ENCODE data around the gene TSPEAR.

Gene TSPEAR

DNA sequence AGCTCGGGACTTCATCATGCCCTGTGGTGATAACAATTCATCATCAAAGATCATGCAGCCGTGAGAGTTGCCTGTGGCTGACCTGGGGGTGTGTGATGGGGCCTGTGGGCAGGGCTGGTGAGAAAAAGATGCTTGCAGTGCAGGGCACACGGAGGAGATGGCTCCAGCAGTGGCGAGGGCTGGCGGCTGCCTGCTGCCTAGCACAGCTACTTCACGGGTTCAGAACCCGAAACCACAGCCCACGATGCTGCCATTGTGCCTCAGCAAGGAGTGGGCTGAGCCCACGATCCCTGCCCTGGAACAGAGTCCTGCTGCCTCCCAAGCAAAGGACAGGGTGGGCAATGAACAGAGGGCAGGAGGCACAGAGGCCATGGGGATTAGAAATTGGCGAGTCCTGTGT is 85.1 kb downstream of the TSPEAR start:
- ChIA-PET CTCF (no interaction called here), POLR2A (no interaction called here)
- TF ChIP-seq FOXM1 (IDR thresholded peaks at IDR 0.05; ENCODE audit: borderline replicate concordance) (no peak), HDGF (IDR thresholded peaks at IDR 0.05; ENCODE audit: borderline replicate concordance) (no peak)
- no peak for DNase-seq (ENCODE audit: extremely low spot score)

- CTCF ChIA-PET: interaction anchor here (0.6 kb wide), 1 partner anchor 90 kb away, joined by 3 read pairs; no protein-coding TSS in a partner anchor
Measured at GRCh38 chr21:44625756-44626155, 85.6 kb downstream of the TSPEAR start.

GRCh38 chr21:44623575-44623974 is 87.8 kb downstream of the TSPEAR start:
- ChIA-PET POLR2A (no interaction called here), CTCF (no interaction called here)
- DNase-seq (ENCODE audit: extremely low spot score): no peak
- TF ChIP-seq ZNF384 (IDR thresholded peaks at IDR 0.05) (no peak), SP1 (IDR thresholded peaks at IDR 0.05) (no peak), HDGF (IDR thresholded peaks at IDR 0.05; ENCODE audit: borderline replicate concordance) (no peak), SUZ12 (IDR thresholded peaks at IDR 0.05) (no peak), LEF1 (IDR thresholded peaks at IDR 0.05; ENCODE audit: borderline replicate concordance) (no peak), FOXK2 (IDR thresholded peaks at IDR 0.05) (no peak), ELF4 (IDR thresholded peaks at IDR 0.05) (no peak), ARNT (IDR thresholded peaks at IDR 0.05) (no peak), TARDBP (IDR thresholded peaks at IDR 0.05) (no peak), PKNOX1 (IDR thresholded peaks at IDR 0.05) (no peak), L3MBTL2 (conservative IDR thresholded peaks at IDR 0.05) (no peak), FOXM1 (IDR thresholded peaks at IDR 0.05; ENCODE audit: borderline replicate concordance) (no peak), CTBP1 (IDR thresholded peaks at IDR 0.05; ENCODE audit: borderline replicate concordance) (no peak), FOXA1 (IDR thresholded peaks at IDR 0.05) (no peak), NFRKB (IDR thresholded peaks at IDR 0.05) (no peak), BHLHE40 (IDR thresholded peaks at IDR 0.05; ENCODE audit: borderline replicate concordance) (no peak)

More at GRCh38 chr21:44625756-44626155, 85.6 kb downstream of the TSPEAR start:
- no peak for TF ChIP-seq HDGF (IDR thresholded peaks at IDR 0.05; ENCODE audit: borderline replicate concordance)
- no peak for TF ChIP-seq L3MBTL2 (conservative IDR thresholded peaks at IDR 0.05)
- TF ChIP-seq LEF1 (IDR thresholded peaks at IDR 0.05; ENCODE audit: borderline replicate concordance): no peak
- TF ChIP-seq NFRKB (IDR thresholded peaks at IDR 0.05): no peak
- no peak for TF ChIP-seq SUZ12 (IDR thresholded peaks at IDR 0.05)
- no peak for TF ChIP-seq TARDBP (IDR thresholded peaks at IDR 0.05)
- no peak for TF ChIP-seq PKNOX1 (IDR thresholded peaks at IDR 0.05)
- TF ChIP-seq FOXA1 (IDR thresholded peaks at IDR 0.05): no peak
- TF ChIP-seq ZNF384 (IDR thresholded peaks at IDR 0.05): no peak
- TF ChIP-seq ARNT (IDR thresholded peaks at IDR 0.05): no peak
- no peak for TF ChIP-seq FOXM1 (IDR thresholded peaks at IDR 0.05; ENCODE audit: borderline replicate concordance)
- TF ChIP-seq ELF4 (IDR thresholded peaks at IDR 0.05): no peak
- no peak for TF ChIP-seq BHLHE40 (IDR thresholded peaks at IDR 0.05; ENCODE audit: borderline replicate concordance)
- no peak for TF ChIP-seq CTBP1 (IDR thresholded peaks at IDR 0.05; ENCODE audit: borderline replicate concordance)
- no peak for TF ChIP-seq FOXK2 (IDR thresholded peaks at IDR 0.05)
- TF ChIP-seq SP1 (IDR thresholded peaks at IDR 0.05): no peak
- DNase-seq (ENCODE audit: extremely low spot score): no peak
- POLR2A ChIA-PET: no interaction called here

DNA sequence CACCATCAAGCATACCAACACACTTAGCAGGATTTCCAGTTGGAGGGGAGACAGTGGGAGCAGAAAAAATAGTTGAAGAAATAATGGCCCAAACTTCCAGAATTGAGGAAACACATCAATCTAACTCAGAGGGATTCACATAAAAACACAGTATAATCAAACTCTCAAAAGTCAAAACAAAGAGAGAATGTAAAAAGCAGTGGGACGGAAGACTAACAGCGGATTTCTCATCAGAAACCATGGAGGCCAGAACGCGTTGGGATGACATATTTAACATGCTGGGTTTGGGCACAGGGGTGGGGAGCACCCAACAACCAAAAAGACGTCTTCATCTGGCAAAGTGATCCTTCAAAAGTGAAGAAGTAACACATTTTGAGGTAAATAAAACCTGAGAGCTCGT is 91.5 kb downstream of the TSPEAR start:
- no peak for DNase-seq (ENCODE audit: extremely low spot score)
- ChIA-PET POLR2A (no interaction called here), CTCF (no interaction called here)
- TF ChIP-seq L3MBTL2 (conservative IDR thresholded peaks at IDR 0.05) (no peak), PKNOX1 (IDR thresholded peaks at IDR 0.05) (no peak), CTBP1 (IDR thresholded peaks at IDR 0.05; ENCODE audit: borderline replicate concordance) (no peak), FOXK2 (IDR thresholded peaks at IDR 0.05) (no peak), ARNT (IDR thresholded peaks at IDR 0.05) (no peak), LEF1 (IDR thresholded peaks at IDR 0.05; ENCODE audit: borderline replicate concordance) (no peak), TARDBP (IDR thresholded peaks at IDR 0.05) (no peak), ELF4 (IDR thresholded peaks at IDR 0.05) (no peak), FOXA1 (IDR thresholded peaks at IDR 0.05) (no peak), NFRKB (IDR thresholded peaks at IDR 0.05) (no peak), ZNF384 (IDR thresholded peaks at IDR 0.05) (no peak), FOXM1 (IDR thresholded peaks at IDR 0.05; ENCODE audit: borderline replicate concordance) (no peak), BHLHE40 (IDR thresholded peaks at IDR 0.05; ENCODE audit: borderline replicate concordance) (no peak), SP1 (IDR thresholded peaks at IDR 0.05) (no peak)

GRCh38 chr21:44618909-44619308 is 92.5 kb downstream of the TSPEAR start:
- no peak for TF ChIP-seq ZNF384 (IDR thresholded peaks at IDR 0.05)
- no peak for TF ChIP-seq L3MBTL2 (conservative IDR thresholded peaks at IDR 0.05)
- CTCF ChIA-PET: no interaction called here
- POLR2A ChIA-PET: no interaction called here
- DNase-seq (ENCODE audit: extremely low spot score): no peak

DNA sequence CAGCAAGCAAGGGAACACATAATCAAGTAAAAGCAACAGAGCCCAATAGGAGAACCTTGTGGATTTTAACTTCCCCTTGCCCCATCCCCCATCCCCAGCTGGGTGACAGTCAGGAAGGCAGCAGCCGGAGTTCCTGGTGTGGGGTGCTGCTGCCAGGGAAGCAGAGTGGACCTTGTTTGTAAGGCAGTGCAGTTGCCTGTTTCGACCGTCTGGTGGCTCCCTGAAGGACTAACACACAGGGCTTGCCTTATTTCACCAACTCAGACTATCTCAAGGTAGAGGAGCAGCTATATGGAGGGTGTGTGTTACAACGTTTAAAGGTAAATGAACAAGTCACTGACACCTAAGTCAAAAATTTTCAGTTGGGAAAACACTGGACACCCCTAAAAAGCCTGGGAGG is 92.9 kb downstream of the TSPEAR start:
- ChIA-PET POLR2A (no interaction called here), CTCF (no interaction called here)
- TF ChIP-seq PKNOX1 (IDR thresholded peaks at IDR 0.05) (no peak), LEF1 (IDR thresholded peaks at IDR 0.05; ENCODE audit: borderline replicate concordance) (no peak), FOXM1 (IDR thresholded peaks at IDR 0.05; ENCODE audit: borderline replicate concordance) (no peak), TARDBP (IDR thresholded peaks at IDR 0.05) (no peak), L3MBTL2 (conservative IDR thresholded peaks at IDR 0.05) (no peak), HDGF (IDR thresholded peaks at IDR 0.05; ENCODE audit: borderline replicate concordance) (no peak), SP1 (IDR thresholded peaks at IDR 0.05) (no peak), BHLHE40 (IDR thresholded peaks at IDR 0.05; ENCODE audit: borderline replicate concordance) (no peak), SUZ12 (IDR thresholded peaks at IDR 0.05) (no peak), NFRKB (IDR thresholded peaks at IDR 0.05) (no peak), ARNT (IDR thresholded peaks at IDR 0.05) (no peak), CTBP1 (IDR thresholded peaks at IDR 0.05; ENCODE audit: borderline replicate concordance) (no peak), FOXK2 (IDR thresholded peaks at IDR 0.05) (no peak), FOXA1 (IDR thresholded peaks at IDR 0.05) (no peak), ELF4 (IDR thresholded peaks at IDR 0.05) (no peak), ZNF384 (IDR thresholded peaks at IDR 0.05) (no peak)
- no peak for DNase-seq (ENCODE audit: extremely low spot score)

Data from HEK293T (cell line).